HepG2 (cell line): ENCODE measurements around the gene SPTY2D1. TPM values are rescaled to one million over a fixed set of nuclear protein-coding genes. Genes with fewer than 3 reads are reported as not detected.

Source experiments
- ARID2 ChIP-seq: sonication (generic); formaldehyde crosslinking; IDR thresholded peaks from 2 replicates; pipeline ENCODE4 v1.8.1; 2022; ENCODE audit warnings: mild to moderate bottlenecking, missing genetic modification reagents, borderline replicate concordance
- HOXA9 ChIP-seq: sonication (generic); formaldehyde crosslinking; IDR thresholded peaks from 2 replicates; pipeline ENCODE4 v1.8.1; 2022; ENCODE audit warnings: missing genetic modification reagents, mild to moderate bottlenecking, moderate library complexity, borderline replicate concordance
- MTA1 ChIP-seq: sonication (generic); formaldehyde crosslinking; IDR thresholded peaks from 2 replicates; pipeline ENCODE4 v1.4.0; 2020; ENCODE audit warnings: missing genetic modification reagents, mild to moderate bottlenecking, borderline replicate concordance
- NCOA1 ChIP-seq: sonication (generic); formaldehyde crosslinking; IDR thresholded peaks from 2 replicates; pipeline ENCODE4 v1.9.0; 2021; ENCODE audit warnings: missing genetic modification reagents
- SAP130 ChIP-seq: IDR thresholded peaks from 2 replicates; pipeline ENCODE4 v1.6.1; 2016; ENCODE audit warnings: low read depth
- SSRP1 ChIP-seq: IDR thresholded peaks from 2 replicates; pipeline ENCODE4 v1.6.1; 2016; ENCODE audit warnings: control low read depth
- ZEB1 ChIP-seq: IDR thresholded peaks from 2 replicates; pipeline ENCODE4 v1.6.1; 2012; ENCODE audit warnings: mild to moderate bottlenecking, low read depth, inconsistent platforms; ENCODE audit not compliant: insufficient replicate concordance
- ZFP90 ChIP-seq: sonication (generic); formaldehyde crosslinking; IDR thresholded peaks from 2 replicates; pipeline ENCODE4 v1.8.0; 2022; ENCODE audit warnings: missing genetic modification reagents, mild to moderate bottlenecking, inconsistent platforms, borderline replicate concordance
- ZNF703 ChIP-seq: sonication (generic); formaldehyde crosslinking; IDR thresholded peaks from 2 replicates; pipeline ENCODE4 v1.5.1; 2020; ENCODE audit warnings: missing genetic modification reagents, mild to moderate bottlenecking, moderate library complexity, borderline replicate concordance
- ZSCAN9 ChIP-seq: IDR thresholded peaks from 2 replicates; pipeline ENCODE4 v1.6.1; 2016; ENCODE audit warnings: borderline replicate concordance
- polyA plus RNA-seq, 8 experiments: library from polyadenylated mRNA; depleted of rRNA in 3 of 8; stranded (reverse) in 7 of 8; unstranded in 1 of 8; fragments of >200 nt; fragmentation: Illumina TruSeq in 4 of 8; extraction: Trizol in 4 of 8; gene quantifications; 2 replicates each; pipeline versions ENCODE4 v1.2.1 to v1.2.3, GENCODE V29; 2011 to 2016; ENCODE audit warnings: low read depth in 4 of 8, missing spikeins in 1 of 8, mixed read lengths in 1 of 8; ENCODE audit not compliant: insufficient read depth in 1 of 8
- total RNA-seq, 5 experiments: library from RNA; depleted of rRNA; stranded (reverse); fragments of >200 nt; fragmentation: Illumina TruSeq; extraction: Trizol; gene quantifications; 2 replicates each; pipeline ENCODE4 v1.2.3, GENCODE V29; 2016; ENCODE audit warnings: low read depth in 1 of 5
- TF ChIP-seq, protein P1 (sequence below): sonication (generic); formaldehyde crosslinking; IDR thresholded peaks from 2 replicates; pipeline ENCODE4 v1.4.0; 2020; ENCODE audit warnings: missing genetic modification reagents
- TF ChIP-seq, protein P2 (sequence below): sonication (generic); formaldehyde crosslinking; IDR thresholded peaks from 2 replicates; pipeline ENCODE4 v1.4.0; 2020; ENCODE audit warnings: low read depth, missing genetic modification reagents
- TF ChIP-seq, protein P3 (sequence below), 2 experiments: sonication (generic) in 1 of 2; formaldehyde crosslinking in 1 of 2; IDR thresholded peaks; 2 replicates each; pipeline versions ENCODE4 v1.5.1 to v1.6.1; 2011 to 2020; ENCODE audit warnings: borderline replicate concordance in 1 of 2, low read depth in 1 of 2, low read length in 1 of 2, mild to moderate bottlenecking in 1 of 2, missing genetic modification reagents in 1 of 2, moderate library complexity in 1 of 2
- TF ChIP-seq, protein P4 (sequence below): IDR thresholded peaks from 2 replicates; pipeline ENCODE4 v1.6.1; 2016; ENCODE audit warnings: low read depth, borderline replicate concordance
- TF ChIP-seq, protein P5 (sequence below): sonication (generic); formaldehyde crosslinking; IDR thresholded peaks from 2 replicates; pipeline ENCODE4 v1.5.1; 2020; ENCODE audit warnings: mild to moderate bottlenecking, moderate library complexity, missing genetic modification reagents

Gene SPTY2D1
- total and polyA plus RNA-seq, 2 of the 13 experiments (the other 11 are each of a cell fraction or from before 2014, with no cell fraction given): 6.9 to 14.8 TPM

DNA sequence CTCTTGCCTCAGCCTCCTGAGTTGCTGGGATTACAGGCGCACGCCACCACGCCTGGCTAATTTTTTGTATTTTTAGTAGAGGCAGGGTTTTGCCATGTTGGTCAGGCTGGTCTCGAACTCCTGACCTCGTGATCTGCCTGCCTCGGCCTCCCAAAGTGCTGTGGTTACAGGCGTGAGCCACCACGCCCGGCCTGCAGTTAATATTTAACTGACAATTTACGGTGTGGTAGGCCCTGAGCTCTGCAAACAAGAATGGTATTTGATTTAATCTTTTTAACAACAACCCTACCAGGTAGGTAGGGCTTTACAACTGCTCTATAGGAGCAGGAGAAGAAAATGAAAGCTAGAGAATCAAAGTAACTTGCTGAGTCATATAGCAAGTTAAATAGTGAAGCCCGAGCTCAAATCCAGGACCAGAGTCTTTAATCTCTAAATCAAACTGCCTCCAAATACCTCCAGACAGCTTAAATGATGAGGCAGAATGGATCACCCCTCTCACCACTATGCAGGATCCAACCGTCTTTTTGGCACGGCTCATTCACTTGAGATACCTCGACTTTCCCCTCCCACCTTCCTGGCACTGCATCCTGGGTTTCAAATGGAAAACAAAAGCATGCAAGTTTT is 55.1 kb downstream of the SPTY2D1 start (continued):
- TF ChIP-seq, protein P1, sequence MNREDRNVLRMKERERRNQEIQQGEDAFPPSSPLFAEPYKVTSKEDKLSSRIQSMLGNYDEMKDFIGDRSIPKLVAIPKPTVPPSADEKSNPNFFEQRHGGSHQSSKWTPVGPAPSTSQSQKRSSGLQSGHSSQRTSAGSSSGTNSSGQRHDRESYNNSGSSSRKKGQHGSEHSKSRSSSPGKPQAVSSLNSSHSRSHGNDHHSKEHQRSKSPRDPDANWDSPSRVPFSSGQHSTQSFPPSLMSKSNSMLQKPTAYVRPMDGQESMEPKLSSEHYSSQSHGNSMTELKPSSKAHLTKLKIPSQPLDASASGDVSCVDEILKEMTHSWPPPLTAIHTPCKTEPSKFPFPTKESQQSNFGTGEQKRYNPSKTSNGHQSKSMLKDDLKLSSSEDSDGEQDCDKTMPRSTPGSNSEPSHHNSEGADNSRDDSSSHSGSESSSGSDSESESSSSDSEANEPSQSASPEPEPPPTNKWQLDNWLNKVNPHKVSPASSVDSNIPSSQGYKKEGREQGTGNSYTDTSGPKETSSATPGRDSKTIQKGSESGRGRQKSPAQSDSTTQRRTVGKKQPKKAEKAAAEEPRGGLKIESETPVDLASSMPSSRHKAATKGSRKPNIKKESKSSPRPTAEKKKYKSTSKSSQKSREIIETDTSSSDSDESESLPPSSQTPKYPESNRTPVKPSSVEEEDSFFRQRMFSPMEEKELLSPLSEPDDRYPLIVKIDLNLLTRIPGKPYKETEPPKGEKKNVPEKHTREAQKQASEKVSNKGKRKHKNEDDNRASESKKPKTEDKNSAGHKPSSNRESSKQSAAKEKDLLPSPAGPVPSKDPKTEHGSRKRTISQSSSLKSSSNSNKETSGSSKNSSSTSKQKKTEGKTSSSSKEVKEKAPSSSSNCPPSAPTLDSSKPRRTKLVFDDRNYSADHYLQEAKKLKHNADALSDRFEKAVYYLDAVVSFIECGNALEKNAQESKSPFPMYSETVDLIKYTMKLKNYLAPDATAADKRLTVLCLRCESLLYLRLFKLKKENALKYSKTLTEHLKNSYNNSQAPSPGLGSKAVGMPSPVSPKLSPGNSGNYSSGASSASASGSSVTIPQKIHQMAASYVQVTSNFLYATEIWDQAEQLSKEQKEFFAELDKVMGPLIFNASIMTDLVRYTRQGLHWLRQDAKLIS: no peak
- TF ChIP-seq NCOA1 (0 out of 2 replicates have a peak, but pooled peaks have one; percentile 63), ZFP90 (CRISPR knock-in tag) (peak; percentile 79; the same call in 1 of the 2 replicates), ZEB1 (peak; percentile 36), HOXA9 (CRISPR knock-in tag) (no peak), ZNF703 (CRISPR knock-in tag) (no peak), ARID2 (CRISPR knock-in tag) (0 out of 2 replicates have a peak, but pooled peaks have one; percentile 44), ZSCAN9 (CRISPR knock-in tag) (no peak), SAP130 (peak; percentile 65), SSRP1 (CRISPR knock-in tag) (peak; percentile 89; the same call in 1 of the 2 replicates), MTA1 (CRISPR knock-in tag) (no peak)
- TF ChIP-seq, protein P2, sequence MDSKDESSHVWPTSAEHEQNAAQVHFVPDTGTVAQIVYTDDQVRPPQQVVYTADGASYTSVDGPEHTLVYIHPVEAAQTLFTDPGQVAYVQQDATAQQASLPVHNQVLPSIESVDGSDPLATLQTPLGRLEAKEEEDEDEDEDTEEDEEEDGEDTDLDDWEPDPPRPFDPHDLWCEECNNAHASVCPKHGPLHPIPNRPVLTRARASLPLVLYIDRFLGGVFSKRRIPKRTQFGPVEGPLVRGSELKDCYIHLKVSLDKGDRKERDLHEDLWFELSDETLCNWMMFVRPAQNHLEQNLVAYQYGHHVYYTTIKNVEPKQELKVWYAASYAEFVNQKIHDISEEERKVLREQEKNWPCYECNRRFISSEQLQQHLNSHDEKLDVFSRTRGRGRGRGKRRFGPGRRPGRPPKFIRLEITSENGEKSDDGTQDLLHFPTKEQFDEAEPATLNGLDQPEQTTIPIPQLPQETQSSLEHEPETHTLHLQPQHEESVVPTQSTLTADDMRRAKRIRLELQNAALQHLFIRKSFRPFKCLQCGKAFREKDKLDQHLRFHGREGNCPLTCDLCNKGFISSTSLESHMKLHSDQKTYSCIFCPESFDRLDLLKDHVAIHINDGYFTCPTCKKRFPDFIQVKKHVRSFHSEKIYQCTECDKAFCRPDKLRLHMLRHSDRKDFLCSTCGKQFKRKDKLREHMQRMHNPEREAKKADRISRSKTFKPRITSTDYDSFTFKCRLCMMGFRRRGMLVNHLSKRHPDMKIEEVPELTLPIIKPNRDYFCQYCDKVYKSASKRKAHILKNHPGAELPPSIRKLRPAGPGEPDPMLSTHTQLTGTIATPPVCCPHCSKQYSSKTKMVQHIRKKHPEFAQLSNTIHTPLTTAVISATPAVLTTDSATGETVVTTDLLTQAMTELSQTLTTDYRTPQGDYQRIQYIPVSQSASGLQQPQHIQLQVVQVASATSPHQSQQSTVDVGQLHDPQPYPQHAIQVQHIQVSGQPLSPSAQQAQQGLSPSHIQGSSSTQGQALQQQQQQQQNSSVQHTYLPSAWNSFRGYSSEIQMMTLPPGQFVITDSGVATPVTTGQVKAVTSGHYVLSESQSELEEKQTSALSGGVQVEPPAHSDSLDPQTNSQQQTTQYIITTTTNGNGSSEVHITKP (CRISPR knock-in tag): peak; percentile 78; the same call in 1 of the 2 replicates
- TF ChIP-seq, protein P3, sequence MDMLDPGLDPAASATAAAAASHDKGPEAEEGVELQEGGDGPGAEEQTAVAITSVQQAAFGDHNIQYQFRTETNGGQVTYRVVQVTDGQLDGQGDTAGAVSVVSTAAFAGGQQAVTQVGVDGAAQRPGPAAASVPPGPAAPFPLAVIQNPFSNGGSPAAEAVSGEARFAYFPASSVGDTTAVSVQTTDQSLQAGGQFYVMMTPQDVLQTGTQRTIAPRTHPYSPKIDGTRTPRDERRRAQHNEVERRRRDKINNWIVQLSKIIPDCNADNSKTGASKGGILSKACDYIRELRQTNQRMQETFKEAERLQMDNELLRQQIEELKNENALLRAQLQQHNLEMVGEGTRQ (IDR thresholded peaks at IDR 0.05; ENCODE audit: low read depth, low read length): no peak
- TF ChIP-seq, protein P3 (CRISPR knock-in tag; IDR thresholded peaks at IDR 0.05; ENCODE audit: borderline replicate concordance): no peak
- TF ChIP-seq, protein P4, sequence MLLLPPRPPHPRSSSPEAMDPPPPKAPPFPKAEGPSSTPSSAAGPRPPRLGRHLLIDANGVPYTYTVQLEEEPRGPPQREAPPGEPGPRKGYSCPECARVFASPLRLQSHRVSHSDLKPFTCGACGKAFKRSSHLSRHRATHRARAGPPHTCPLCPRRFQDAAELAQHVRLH (CRISPR knock-in tag): peak; percentile 88; the same call in 1 of the 2 replicates
- TF ChIP-seq, protein P5, sequence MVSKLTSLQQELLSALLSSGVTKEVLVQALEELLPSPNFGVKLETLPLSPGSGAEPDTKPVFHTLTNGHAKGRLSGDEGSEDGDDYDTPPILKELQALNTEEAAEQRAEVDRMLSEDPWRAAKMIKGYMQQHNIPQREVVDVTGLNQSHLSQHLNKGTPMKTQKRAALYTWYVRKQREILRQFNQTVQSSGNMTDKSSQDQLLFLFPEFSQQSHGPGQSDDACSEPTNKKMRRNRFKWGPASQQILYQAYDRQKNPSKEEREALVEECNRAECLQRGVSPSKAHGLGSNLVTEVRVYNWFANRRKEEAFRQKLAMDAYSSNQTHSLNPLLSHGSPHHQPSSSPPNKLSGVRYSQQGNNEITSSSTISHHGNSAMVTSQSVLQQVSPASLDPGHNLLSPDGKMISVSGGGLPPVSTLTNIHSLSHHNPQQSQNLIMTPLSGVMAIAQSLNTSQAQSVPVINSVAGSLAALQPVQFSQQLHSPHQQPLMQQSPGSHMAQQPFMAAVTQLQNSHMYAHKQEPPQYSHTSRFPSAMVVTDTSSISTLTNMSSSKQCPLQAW (CRISPR knock-in tag): peak; percentile 99
